ENCODE measurements around the gene CELSR1. TPM values are rescaled to one million over a fixed set of nuclear protein-coding genes. Genes with fewer than 3 reads are reported as not detected.

CELSR1 gene
- total RNA-seq, 3 donors from 2014 or later: 0.22 to 0.63 (median 0.38) TPM

DNA sequence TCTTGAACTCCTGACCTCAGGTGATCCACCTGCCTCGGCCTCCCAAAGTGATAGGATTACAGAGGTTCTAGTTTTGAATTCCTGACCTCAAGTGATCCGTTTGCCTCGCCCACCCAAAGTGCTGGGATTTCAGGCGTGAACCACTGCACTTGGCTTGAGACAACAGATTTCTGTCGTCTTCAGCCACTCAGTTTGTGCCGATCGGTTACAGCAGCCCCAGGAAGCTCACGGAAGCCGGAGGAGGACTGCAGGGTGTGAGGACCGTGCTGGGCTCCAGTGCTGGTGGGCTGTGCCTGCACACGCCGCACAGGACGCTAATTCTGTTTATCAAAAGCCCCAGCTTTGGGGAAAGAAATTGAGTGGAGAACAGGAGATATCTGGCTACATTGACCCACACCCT is 82.0 kb downstream of the CELSR1 start:
- Mint-ChIP-seq H3K4me1 (ENCODE audit: low read depth) (no peaks in the 10 kb centered on the region), H3K9me3 (no peaks in the 10 kb centered on the region), H3K36me3 (ENCODE audit: insufficient read depth) (no peaks in the 10 kb centered on the region)

DNA sequence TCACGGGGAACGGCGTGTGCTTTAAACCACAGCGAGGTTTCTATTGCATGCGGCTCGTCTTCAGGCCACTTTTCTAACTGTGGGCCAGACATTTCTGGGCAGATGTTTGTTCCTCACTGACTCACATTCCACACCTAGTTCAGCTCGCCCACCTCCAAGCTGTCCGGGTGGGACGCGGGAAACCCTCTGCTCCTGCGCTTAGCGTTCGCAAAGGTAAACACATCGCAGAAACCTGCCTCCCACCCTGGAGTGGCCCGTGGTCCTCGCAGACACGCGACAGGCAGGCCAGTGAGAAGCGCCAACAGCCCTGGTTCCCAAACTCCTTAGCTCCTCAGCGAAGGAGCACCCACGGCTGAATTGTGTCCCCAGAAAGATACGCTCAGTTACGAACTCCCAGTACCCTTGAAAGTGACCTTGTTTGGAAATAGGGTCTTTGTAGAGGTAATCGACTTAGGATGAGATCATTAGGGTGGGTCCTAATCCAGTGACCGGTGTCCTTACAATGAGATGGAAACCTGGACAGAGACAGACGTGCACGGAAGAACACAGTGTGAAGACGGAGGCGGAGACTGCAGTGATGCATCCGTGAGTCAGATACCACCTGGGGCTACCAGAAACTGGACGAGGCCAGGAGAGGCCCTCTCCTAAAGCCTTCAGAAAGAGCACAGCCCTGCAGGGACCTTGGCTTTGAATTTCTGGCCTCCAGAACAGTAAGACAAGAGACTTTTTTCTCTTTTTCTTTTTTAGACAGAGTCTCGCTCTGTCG is 82.7 kb downstream of the CELSR1 start:
- Mint-ChIP-seq H3K36me3 (ENCODE audit: insufficient read depth) (no peaks in the 10 kb centered on the region), H3K4me3 (no peak overlapping the region), H3K27me3 (ENCODE audit: low read depth) (peaks cover 15% of the 10 kb centered on the region), H3K4me1 (ENCODE audit: low read depth) (no peaks in the 10 kb centered on the region), H3K9me3 (no peaks in the 10 kb centered on the region)
- DNase-seq: no peak
- no peak for ATAC-seq

More for the DNA sequence above, 82.0 kb downstream of the CELSR1 start:
- no peak overlapping the region for H3K4me3 Mint-ChIP-seq
- DNase-seq (no peak), ATAC-seq (no peak)
- peaks cover 17% of the 10 kb centered on the region for H3K27me3 Mint-ChIP-seq (ENCODE audit: low read depth)

DNA sequence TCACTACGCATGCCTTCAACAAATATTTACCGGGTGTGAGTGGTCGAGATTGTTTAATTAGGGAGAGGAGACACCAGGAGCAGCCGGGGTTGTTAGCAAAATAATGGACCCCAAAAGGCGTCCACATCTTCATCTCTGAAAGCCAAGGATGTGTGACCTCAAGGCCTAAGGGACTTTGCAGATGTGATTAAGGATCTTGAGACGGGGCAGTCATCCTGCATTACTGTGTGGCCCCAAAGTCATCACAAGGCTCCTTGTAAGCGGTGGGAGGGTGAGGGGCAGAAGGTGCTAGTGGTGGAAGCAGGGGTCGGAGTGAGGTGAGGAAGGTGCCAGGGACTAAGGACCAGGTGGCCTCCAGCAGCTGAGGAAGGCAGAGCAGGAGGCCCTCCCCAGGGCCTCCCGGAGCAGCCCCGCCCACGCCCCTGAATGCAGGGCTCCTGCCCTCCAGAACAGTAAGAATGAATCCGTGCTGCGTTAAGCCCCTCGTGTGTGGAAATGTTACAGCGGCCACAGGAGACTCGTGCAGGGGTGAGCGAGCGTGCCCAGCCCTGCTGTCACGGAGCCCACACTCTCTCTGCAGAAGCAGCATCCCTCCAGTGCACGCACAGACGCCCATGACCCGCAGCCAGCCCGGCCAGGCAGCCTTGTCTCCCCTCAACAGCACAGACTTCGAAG is 83.5 kb downstream of the CELSR1 start:
- no peak for DNase-seq
- Mint-ChIP-seq H3K36me3 (ENCODE audit: insufficient read depth) (no peaks in the 10 kb centered on the region), H3K4me3 (no peak overlapping the region), H3K27me3 (ENCODE audit: low read depth) (peaks cover 12% of the 10 kb centered on the region), H3K9me3 (no peaks in the 10 kb centered on the region), H3K4me1 (ENCODE audit: low read depth) (no peaks in the 10 kb centered on the region)
- no peak for ATAC-seq

- Mint-ChIP-seq H3K9me3 (no peaks in the 10 kb centered on the region), H3K4me1 (ENCODE audit: low read depth) (no peaks in the 10 kb centered on the region)
Measured at GRCh38 chr22:46453006-46453828, 84.2 kb downstream of the CELSR1 start.

GRCh38 chr22:46452195-46453005 is 85.0 kb downstream of the CELSR1 start:
- Mint-ChIP-seq H3K9me3 (no peaks in the 10 kb centered on the region), H3K4me1 (ENCODE audit: low read depth) (no peaks in the 10 kb centered on the region), H3K36me3 (ENCODE audit: insufficient read depth) (no peaks in the 10 kb centered on the region), H3K4me3 (no peak overlapping the region), H3K27me3 (ENCODE audit: low read depth) (peaks cover 4% of the 10 kb centered on the region)
- ATAC-seq (no peak), DNase-seq (no peak)

More at GRCh38 chr22:46453006-46453828, 84.2 kb downstream of the CELSR1 start:
- no peak overlapping the region for H3K4me3 Mint-ChIP-seq
- H3K27me3 Mint-ChIP-seq (ENCODE audit: low read depth): peaks cover 8% of the 10 kb centered on the region
- ATAC-seq (no peak), DNase-seq (no peak)
- no peaks in the 10 kb centered on the region for H3K36me3 Mint-ChIP-seq (ENCODE audit: insufficient read depth)

GRCh38 chr22:46451741-46452140 is 85.7 kb downstream of the CELSR1 start:
- H3K9me3 Mint-ChIP-seq: no peaks in the 10 kb centered on the region
- no peaks in the 10 kb centered on the region for H3K4me1 Mint-ChIP-seq (ENCODE audit: low read depth)
- peaks cover 2% of the 10 kb centered on the region for H3K27me3 Mint-ChIP-seq (ENCODE audit: low read depth)
- H3K4me3 Mint-ChIP-seq: no peak overlapping the region
- no peak for DNase-seq
- no peak for ATAC-seq
- H3K36me3 Mint-ChIP-seq (ENCODE audit: insufficient read depth): no peaks in the 10 kb centered on the region

DNA sequence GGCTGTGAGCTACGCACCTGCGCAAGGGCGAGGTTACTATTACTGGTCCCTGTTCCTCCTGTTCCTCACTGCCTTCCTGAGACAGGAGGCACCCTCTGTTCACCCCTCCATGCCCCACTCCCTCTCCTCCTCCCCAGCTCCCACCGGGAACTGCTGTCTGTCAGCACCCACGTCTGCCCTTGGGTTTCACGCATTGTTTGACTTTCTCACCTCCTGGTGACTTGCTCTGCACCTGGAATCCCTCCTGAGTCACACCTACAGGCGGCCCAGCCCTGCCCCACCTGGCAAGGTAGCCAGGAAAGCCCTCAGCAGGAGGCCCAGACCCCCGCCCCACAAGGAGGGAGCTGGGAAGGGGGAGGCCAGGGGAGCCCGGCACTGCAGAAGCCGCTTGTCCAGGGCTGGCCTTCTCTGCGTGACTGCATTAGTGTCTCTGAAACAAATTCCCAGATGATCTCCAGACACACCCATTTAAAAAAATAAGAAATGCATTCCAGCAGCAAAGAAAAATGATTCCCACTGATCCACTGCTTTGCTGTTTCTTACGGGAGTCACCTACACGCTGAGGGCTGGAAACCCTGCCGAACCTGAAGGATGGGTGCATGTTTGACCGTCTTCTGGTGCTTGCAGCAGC is 86.4 kb downstream of the CELSR1 start:
- Mint-ChIP-seq H3K27me3 (ENCODE audit: low read depth) (peaks cover 2% of the 10 kb centered on the region), H3K4me3 (no peak overlapping the region)

DNA sequence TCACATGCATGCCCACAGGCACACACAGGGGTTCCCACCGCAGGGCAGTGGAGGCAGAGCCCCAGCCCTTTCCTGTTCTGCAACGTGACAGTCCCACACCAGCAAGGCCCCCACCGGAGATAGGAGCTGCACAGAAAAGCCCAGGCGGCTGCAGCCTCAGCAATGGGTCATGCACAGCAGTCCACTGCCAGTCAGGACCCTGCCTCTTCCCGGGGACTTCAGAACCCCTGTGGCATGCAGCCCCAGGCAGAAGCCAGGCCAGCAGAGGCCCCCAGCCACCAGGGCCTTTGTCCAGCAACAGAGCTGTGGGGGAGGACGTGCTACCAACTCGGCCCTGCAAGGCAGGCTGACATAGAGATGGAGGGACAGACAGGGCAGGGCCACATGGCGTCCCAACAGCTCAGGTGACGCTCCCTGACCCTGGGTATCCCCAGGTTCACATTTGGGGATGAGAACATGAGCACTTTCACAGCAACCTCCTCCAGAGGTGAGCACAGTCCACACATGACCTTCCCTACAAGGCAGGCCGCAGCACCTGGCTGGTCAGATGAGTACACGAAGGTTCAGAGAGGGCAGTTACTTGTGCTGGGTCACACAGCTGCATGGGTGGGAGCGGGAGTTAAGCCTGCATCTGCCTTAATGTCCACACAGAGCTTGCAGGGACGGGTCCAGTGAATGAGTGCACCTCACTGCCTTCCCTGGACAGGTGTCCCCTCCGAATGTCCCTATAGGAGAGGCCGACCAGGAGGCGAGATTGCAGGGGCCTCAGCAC is 87.3 kb downstream of the CELSR1 start:
- Mint-ChIP-seq H3K4me3 (no peak overlapping the region), H3K4me1 (ENCODE audit: low read depth) (no peaks in the 10 kb centered on the region), H3K27me3 (ENCODE audit: low read depth) (no peaks in the 10 kb centered on the region), H3K36me3 (ENCODE audit: insufficient read depth) (no peaks in the 10 kb centered on the region), H3K9me3 (no peaks in the 10 kb centered on the region)
- ATAC-seq (no peak), DNase-seq (no peak)

More for the DNA sequence above, 86.4 kb downstream of the CELSR1 start:
- no peak for ATAC-seq
- H3K4me1 Mint-ChIP-seq (ENCODE audit: low read depth): no peaks in the 10 kb centered on the region
- no peaks in the 10 kb centered on the region for H3K36me3 Mint-ChIP-seq (ENCODE audit: insufficient read depth)
- H3K9me3 Mint-ChIP-seq: no peaks in the 10 kb centered on the region
- DNase-seq: no peak

DNA sequence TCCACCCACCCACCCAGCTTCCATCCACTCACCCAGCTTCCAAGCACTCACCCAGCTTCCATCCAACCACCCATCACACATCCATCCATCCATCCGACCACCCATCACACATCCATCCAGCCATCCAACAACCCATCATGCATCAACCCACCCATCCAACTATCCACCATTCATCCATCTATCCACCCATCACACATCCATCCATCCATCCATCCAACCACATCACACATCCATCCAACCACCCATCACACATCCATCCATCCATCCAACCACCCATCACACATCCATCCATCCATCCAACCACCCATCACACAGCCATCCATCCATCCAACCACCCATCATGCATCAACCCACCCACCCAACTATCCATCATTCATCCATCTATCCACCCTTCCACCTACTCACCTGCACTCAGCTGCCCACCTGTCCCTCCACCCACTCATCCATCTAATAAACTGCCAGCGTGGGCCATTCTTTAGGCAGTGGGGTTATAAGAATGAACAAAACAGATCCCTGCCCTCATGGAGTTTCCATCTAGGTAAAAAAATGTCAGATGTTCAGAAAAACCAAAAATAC is 88.2 kb downstream of the CELSR1 start:
- ATAC-seq: no peak
- no peaks in the 10 kb centered on the region for H3K36me3 Mint-ChIP-seq (ENCODE audit: insufficient read depth)

DNA sequence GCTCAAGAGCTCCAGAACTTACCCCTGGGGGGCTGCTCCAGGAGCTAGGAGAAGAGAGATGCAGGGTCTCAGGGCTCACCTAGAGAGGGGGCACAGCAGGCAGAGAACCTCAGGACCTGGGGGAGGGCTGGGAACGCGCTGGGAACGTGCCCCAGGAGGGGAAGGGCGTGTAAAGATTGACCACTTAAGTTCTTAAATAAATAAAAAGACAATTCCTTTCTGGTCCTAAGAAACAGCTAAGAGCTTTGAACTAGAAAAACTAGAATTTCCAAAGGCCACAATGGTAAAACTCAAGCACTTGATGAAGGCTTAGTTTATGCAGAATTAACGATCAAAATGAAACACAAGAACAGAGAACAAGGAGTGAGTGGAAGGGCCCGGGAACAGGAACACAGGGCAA is 89.1 kb downstream of the CELSR1 start:
- Mint-ChIP-seq H3K4me3 (no peak overlapping the region), H3K36me3 (ENCODE audit: insufficient read depth) (no peaks in the 10 kb centered on the region), H3K4me1 (ENCODE audit: low read depth) (no peaks in the 10 kb centered on the region), H3K27me3 (ENCODE audit: low read depth) (no peaks in the 10 kb centered on the region), H3K9me3 (no peaks in the 10 kb centered on the region)
- ATAC-seq: no peak
- no peak for DNase-seq

More for the DNA sequence above, 88.2 kb downstream of the CELSR1 start:
- Mint-ChIP-seq H3K4me1 (ENCODE audit: low read depth) (no peaks in the 10 kb centered on the region), H3K9me3 (no peaks in the 10 kb centered on the region), H3K4me3 (no peak overlapping the region), H3K27me3 (ENCODE audit: low read depth) (no peaks in the 10 kb centered on the region)
- no peak for DNase-seq

- Mint-ChIP-seq H3K36me3 (ENCODE audit: insufficient read depth) (no peaks in the 10 kb centered on the region), H3K9me3 (no peaks in the 10 kb centered on the region), H3K27me3 (ENCODE audit: low read depth) (no peaks in the 10 kb centered on the region), H3K4me1 (ENCODE audit: low read depth) (no peaks in the 10 kb centered on the region), H3K4me3 (no peak overlapping the region)
- ATAC-seq (no peak), DNase-seq (no peak)
Measured at GRCh38 chr22:46447906-46448305, 89.5 kb downstream of the CELSR1 start.

GRCh38 chr22:46446799-46447198 is 90.6 kb downstream of the CELSR1 start:
- ATAC-seq (no peak), DNase-seq (no peak)
- H3K4me3 Mint-ChIP-seq: no peak overlapping the region
- no peaks in the 10 kb centered on the region for H3K4me1 Mint-ChIP-seq (ENCODE audit: low read depth)
- H3K9me3 Mint-ChIP-seq: no peaks in the 10 kb centered on the region
- H3K27me3 Mint-ChIP-seq (ENCODE audit: low read depth): no peaks in the 10 kb centered on the region
- H3K36me3 Mint-ChIP-seq (ENCODE audit: insufficient read depth): no peaks in the 10 kb centered on the region
